ENCODE measurements around the gene MLST8.

Gene MLST8, protein sequence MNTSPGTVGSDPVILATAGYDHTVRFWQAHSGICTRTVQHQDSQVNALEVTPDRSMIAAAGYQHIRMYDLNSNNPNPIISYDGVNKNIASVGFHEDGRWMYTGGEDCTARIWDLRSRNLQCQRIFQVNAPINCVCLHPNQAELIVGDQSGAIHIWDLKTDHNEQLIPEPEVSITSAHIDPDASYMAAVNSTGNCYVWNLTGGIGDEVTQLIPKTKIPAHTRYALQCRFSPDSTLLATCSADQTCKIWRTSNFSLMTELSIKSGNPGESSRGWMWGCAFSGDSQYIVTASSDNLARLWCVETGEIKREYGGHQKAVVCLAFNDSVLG

DNA sequence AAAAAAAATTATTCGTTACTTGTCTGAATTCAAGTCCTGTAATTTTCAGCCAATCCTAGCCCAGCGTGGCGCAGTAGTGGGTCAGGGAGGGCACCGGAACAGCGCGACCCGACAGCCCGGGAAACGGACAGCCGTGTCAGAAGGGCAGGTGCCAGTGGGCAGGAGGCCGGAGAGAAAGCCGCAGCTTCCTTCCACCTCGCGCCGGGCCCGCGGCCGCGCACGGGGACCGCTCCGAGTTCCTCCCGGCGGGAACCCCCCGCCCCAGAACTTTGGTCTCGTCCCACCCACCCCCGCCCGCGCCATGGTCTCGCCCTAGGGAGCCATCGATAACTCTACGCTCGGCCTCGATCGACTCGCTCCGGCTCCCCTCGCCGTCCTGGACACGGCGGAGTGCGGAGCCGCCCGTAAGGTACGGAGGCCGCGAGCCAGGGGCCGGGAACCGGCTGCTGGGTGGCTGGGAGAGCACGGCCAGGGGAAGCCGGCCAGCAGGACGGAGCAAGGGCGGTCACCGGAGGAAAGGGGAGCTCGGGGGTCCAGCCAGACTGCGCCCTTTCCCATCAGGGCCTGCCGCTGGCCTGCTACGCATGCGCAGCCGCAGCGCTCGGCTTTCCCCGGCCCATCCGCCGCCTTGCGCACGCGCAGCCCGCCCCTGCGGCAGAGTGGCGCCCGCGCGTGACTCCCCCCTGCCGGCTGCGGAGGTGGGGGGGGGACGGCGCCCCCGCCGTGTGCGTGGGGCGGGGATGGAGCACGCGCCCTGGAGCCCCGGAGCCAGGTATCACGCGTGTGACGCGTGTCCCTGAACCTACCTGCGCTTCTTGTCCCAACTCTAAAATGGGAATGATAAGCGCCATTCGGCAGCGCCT, at the start of gene MLST8:
TSS of gene MLST8 (plus strand) at position 351 of the 863 bp plus-strand sequence. CDS start 632 bp downstream, outside the sequence.
- CTCF ChIA-PET, result interaction anchor here (0.9 to 1.3 kb wide), 3 partner anchors 10 to 47 kb away, joined by 4 to 7 read pairs (median 5); no protein-coding TSS in a partner anchor
- TF ChIP-seq, protein P1, sequence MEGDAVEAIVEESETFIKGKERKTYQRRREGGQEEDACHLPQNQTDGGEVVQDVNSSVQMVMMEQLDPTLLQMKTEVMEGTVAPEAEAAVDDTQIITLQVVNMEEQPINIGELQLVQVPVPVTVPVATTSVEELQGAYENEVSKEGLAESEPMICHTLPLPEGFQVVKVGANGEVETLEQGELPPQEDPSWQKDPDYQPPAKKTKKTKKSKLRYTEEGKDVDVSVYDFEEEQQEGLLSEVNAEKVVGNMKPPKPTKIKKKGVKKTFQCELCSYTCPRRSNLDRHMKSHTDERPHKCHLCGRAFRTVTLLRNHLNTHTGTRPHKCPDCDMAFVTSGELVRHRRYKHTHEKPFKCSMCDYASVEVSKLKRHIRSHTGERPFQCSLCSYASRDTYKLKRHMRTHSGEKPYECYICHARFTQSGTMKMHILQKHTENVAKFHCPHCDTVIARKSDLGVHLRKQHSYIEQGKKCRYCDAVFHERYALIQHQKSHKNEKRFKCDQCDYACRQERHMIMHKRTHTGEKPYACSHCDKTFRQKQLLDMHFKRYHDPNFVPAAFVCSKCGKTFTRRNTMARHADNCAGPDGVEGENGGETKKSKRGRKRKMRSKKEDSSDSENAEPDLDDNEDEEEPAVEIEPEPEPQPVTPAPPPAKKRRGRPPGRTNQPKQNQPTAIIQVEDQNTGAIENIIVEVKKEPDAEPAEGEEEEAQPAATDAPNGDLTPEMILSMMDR (conservative IDR thresholded peaks at IDR 0.05; ENCODE audit: low read depth), result no peak
- DNase-seq (ENCODE audit: low spot score), result peak; percentile 91
- POLR2A ChIA-PET (ENCODE audit: low non-redundant PET), result interaction anchor here (0.6 to 0.8 kb wide), 3 partner anchors 80 to 220 kb away, joined by 3 read pairs; no protein-coding TSS in a partner anchor
- peak within 1 kb of the TSS; percentile 93 for H3K27ac ChIP-seq

DNA sequence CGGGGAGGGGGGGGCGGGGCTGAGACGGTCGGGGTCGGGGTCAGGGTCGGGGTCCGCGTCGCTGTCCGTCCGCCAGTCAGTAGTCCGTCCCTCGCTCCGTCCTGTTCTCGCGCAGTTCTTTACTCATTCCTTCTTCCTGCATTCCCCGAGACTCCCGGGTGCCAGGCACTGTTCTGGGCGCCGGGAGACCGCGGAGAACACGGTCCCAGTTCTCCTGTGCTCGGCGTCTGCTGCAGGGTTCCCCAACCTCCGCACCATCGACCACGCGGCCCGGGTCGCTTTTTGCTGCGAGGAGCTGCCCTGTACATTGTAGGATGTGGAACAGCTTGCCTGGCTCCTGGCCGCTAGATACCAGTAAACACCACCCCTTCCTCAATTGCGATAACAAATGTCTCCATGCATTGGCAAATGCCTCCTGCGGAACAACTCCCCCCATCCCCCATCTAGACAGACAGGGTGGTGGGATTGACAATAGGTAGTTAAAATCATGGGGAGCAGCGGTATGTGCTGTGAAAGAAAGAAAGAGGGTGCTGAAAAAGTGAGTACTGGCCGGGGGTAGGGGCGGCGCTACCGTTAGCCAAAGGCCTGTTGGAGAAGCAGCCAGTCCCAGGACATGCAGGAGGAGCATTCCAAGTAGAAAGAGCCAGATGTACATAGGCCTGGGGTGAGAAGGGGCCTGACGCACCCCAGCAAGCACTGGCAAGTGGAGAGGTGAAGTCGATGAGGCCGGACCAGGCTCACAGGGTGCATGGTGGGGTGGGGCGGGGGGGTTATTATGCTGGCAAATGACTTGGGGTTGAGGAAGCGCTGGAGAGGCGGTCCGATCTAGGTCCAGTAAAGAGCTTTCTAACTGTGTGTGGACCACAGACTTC, 49.0 kb upstream of the MLST8 start:
- CTCF ChIA-PET, result interaction anchor here (0.5 kb wide), 2 partner anchors 165 to 237 kb away, joined by 3 read pairs; no protein-coding TSS in a partner anchor
- DNase-seq (ENCODE audit: low spot score), result no peak
- TF ChIP-seq, protein P1 (conservative IDR thresholded peaks at IDR 0.05; ENCODE audit: low read depth), result no peak
- POLR2A ChIA-PET (ENCODE audit: low non-redundant PET), result interaction anchor here (0.5 to 1.5 kb wide), 7 partner anchors 7 to 144 kb away, joined by 3 to 14 read pairs (median 3); partner anchors contain the start of gene ECI1
- peak overlapping the region; percentile 100 for H3K27ac ChIP-seq

DNA sequence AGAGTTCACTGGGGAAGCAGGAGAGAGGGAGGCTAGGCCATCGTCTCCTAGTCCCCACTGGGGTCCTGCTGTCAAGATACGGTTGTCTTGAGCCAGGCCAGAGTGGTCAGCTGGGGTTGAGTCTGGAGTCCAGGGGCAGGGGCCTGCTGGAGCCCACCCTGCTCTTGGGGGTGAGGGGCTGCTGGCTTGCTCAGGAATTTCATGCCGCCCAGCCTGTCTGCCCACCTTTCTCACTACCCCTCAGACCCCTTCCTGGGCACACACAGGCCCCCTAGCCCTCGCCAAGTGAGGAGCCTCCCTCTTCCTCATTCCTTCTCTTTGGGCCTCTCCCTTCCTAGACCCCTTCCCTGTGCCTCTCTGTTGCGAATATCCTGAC, 48.4 kb upstream of the MLST8 start:
- no peak for DNase-seq (ENCODE audit: low spot score)
- ChIA-PET POLR2A (ENCODE audit: low non-redundant PET) (no interaction called here), CTCF (interaction anchor here (0.5 kb wide), 1 partner anchor 237 kb away, joined by 3 read pairs; no protein-coding TSS in a partner anchor)
- TF ChIP-seq, protein P1 (conservative IDR thresholded peaks at IDR 0.05; ENCODE audit: low read depth), result no peak
- peak overlapping the region; percentile 100 for H3K27ac ChIP-seq

DNA sequence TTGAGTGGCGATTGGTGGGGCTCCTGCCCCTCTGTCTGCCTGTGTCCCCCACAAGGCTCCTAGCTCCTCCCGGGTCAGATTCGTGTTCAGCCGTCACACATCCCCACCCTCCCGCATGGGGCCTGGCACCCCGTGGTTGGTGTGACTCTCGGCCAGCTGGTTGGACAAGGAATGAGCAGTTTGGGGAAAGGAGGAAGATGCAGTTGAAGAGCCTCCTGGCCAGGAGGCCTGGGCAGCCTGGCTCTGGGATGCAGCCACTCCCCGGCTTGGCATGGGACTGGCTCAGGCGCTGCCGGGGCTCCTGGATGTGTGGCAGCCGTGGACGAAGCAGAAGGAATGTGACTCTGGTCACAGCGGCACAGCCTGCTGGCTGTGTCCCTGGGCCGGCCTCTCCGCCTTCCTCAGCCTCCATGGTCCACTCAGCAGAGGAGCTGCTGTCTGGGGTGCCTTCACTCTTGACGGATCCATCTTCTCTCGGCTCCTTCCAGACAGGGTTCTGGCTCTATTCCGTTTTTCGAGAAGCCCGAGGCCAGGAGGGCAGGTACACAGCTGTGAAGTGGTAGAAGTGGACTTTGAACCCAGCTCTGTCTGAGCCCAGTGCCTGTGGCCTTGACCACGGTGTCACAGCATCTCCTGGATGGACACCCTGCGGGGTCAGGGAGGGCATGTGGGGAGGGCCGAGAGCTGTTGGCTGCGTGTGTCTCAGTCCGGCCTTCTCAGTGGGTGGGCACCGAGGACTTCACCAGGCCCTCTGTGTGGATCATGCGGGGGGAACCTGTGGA, 47.6 kb upstream of the MLST8 start:
- CTCF ChIA-PET, result interaction anchor here (1.5 kb wide), 1 partner anchor 17 kb away, joined by 5 read pairs; no protein-coding TSS in a partner anchor
- no peak for DNase-seq (ENCODE audit: low spot score)
- H3K27ac ChIP-seq, result peak overlapping the region; percentile 100
- TF ChIP-seq, protein P1 (conservative IDR thresholded peaks at IDR 0.05; ENCODE audit: low read depth), result no peak
- POLR2A ChIA-PET (ENCODE audit: low non-redundant PET), result no interaction called here

DNA sequence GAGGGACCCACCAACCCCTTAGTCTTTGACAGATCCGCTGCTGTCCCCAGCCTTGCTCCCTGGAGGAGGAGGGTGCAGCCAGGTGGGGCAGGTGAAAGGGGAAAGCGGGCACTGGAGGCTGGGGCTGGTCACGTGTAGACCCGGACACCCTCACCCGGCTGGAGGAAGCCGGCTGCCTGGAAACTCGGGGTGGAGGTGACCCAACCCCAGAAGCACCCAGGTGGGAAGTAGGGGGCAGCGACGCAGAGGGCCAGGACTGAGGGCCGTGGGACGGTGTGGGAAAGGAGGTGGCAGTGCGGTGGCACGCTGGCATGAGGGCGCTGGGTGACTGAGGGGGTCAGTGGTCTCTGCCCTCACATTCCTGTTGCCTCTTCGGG, 47.0 kb upstream of the MLST8 start:
- H3K27ac ChIP-seq, result peak overlapping the region; percentile 100
- TF ChIP-seq, protein P1 (conservative IDR thresholded peaks at IDR 0.05; ENCODE audit: low read depth), result no peak
- CTCF ChIA-PET, result interaction anchor here (1.5 kb wide), 1 partner anchor 18 kb away, joined by 5 read pairs; no protein-coding TSS in a partner anchor
- DNase-seq (ENCODE audit: low spot score), result no peak
- POLR2A ChIA-PET (ENCODE audit: low non-redundant PET), result no interaction called here

All from RWPE1 (cell line).